GM12864 (cell line): ENCODE measurements around the gene ACER3.
"Not testable (repeated sequence)": the region's sequence is repeated elsewhere in the genome, so short reads cannot be mapped to it uniquely, and the experiment has no call there.

Source experiments
- DNase-seq: peaks from one replicate; pipeline ENCODE4 v3.0.0-alpha.2; 2011; ENCODE audit warnings: low read depth
- H3K4me3 ChIP-seq: 2 replicates; pipeline ENCODE4 v1.5.1; 2011; ENCODE audit warnings: mild to moderate bottlenecking, low read depth, low read length, control low read depth
- CTCF ChIP-seq: IDR thresholded peaks from 2 replicates; pipeline ENCODE4 v1.5.1; 2011; ENCODE audit warnings: low read depth, mild to moderate bottlenecking, moderate library complexity, low read length, control low read depth, inconsistent platforms; ENCODE audit errors: missing control alignments

ACER3 gene

GRCh38 chr11:76857781-76858410, 2.8 kb upstream of the ACER3 start:
- no peak overlapping the region for H3K4me3 ChIP-seq
- no peak for DNase-seq
- no peak for TF ChIP-seq CTCF

GRCh38 chr11:76859708-76860227, 950 bp upstream of the ACER3 start:
- H3K4me3 ChIP-seq = no peak overlapping the region
- no peak for DNase-seq
- no peak for TF ChIP-seq CTCF

- TF ChIP-seq CTCF = no peak
- no peak for DNase-seq
- peak overlapping the region; percentile 94 for H3K4me3 ChIP-seq
These were observed 804 bp downstream of the ACER3 start for GRCh38 chr11:76861490-76861953.

GRCh38 chr11:76862794-76863193, 2.1 kb downstream of the ACER3 start:
- H3K4me3 ChIP-seq, DNase-seq: not testable (repeated sequence)

GRCh38 chr11:76863196-76863777, 2.6 kb downstream of the ACER3 start:
- no peak for DNase-seq
- H3K4me3 ChIP-seq = no peak overlapping the region
- TF ChIP-seq CTCF = no peak

GRCh38 chr11:76872959-76873827, 12.5 kb downstream of the ACER3 start:
- no peak for DNase-seq
- no peak for TF ChIP-seq CTCF
- no peak overlapping the region for H3K4me3 ChIP-seq

GRCh38 chr11:76878014-76878413, 17.3 kb downstream of the ACER3 start:
- H3K4me3 ChIP-seq = no peak overlapping the region
- no peak for TF ChIP-seq CTCF
- no peak for DNase-seq
